Activated CD8-positive, alpha-beta memory T cell treated with anti-CD3 and anti-CD28 coated beads for 1 hour (primary cell): ENCODE results near the gene CLN3.
"Not testable (repeated sequence)": the region's sequence is repeated elsewhere in the genome, so short reads cannot be mapped to it uniquely, and the experiment has no call there.

Experiments used
- DNase-seq, 2 donors: peaks; one replicate each; pipeline ENCODE4 v3.0.0-alpha.2; 2020; ENCODE audit warnings: low read depth in 1 of 2; ENCODE audit errors: extremely low read depth in 1 of 2

Gene CLN3

DNA sequence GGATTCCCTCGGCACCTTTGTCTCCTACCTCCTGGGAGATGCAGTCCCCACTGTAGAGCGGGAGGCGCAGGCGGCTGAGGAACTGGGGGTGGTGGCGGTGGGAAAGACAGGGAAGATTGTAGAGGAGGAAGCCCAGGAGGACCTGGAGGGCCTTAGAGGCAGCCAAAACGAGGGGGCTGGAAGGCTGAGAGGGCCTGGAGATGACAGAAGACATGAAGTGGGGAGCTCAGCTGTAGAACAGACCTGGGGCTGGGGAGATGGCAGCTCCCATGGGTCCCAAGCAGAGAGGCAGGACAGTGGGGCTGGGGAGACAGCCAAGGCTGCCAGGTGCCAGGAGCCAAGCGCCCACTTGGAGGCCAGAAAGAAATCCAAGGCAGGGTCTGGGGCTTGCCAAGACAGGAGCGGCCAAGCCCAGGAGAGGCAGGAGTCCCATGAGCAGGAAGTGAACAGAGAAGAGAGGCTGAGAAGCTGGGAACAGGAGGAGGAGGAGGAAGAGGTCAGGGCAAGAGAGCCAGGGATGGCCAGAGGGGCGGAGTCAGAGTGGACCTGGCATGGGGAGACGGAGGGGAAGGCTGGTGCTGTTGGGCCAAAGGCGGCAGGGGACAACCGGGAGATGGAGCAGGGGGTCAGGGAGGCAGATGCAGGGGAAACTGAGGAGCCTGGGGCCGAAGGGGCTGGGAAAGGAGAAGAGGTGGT, 3.4 kb upstream of the CLN3 start:
- no peak for DNase-seq

DNA sequence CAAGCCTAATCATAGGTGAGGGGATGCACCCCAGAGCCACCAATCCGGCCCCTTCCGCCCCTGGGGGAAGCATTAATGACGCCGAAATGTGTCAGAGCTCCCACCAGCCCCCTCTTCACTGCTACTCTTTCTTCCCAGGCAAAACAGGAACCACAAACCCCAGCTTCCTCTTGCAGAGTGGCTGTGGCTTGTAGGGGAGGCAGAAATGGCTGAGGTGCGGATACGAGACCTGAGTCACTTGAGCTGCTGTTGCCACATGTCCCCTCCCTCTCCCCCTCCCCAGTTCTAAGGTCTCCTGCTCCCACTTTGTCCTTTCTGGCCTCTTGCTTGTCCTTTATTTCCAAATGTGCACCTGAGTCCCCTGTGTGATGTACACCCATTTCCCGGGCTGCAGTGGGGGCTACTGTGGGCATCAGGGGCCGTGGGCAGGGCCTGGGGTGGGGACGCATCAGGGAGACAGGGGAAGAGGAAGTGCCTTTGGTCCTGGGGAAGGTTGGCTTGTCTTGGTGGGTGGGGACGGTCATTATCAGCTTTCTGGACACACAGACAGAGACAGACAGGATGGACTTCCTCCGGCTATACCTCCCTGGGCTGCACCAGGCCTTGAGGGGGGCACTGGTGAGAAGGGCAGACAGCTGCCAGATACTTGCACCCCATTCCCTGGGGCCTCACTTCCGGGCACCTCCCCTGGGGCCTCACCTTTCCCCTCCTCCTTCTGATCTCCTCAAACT, 2.4 kb upstream of the CLN3 start, which contains the start of gene APOBR:
APOBR (plus strand) TSS at position 523 of the 731 bp plus-strand sequence; CDS start at position 562, 39 bp downstream.
- DNase-seq: peak; percentile 64 to 83

DNA sequence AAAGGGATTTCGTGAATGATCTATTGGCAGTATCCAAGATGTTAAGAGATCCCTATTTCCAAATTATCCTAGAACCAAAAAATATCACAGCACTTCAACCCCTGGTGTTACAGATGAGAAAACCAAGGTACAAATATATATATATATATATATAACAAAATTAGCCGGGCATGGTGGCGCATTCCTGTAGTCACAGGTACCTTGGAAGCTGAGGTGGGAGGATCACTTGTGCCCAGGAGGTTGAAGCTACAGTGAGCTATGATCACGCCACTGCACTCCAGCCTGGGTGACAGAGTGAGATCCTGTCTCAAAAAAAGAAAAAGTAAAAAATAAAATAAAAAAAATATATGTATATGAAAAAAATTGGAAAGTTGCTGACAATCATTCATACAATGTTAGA, 637 bp upstream of the CLN3 start:
- DNase-seq: no peak

DNA sequence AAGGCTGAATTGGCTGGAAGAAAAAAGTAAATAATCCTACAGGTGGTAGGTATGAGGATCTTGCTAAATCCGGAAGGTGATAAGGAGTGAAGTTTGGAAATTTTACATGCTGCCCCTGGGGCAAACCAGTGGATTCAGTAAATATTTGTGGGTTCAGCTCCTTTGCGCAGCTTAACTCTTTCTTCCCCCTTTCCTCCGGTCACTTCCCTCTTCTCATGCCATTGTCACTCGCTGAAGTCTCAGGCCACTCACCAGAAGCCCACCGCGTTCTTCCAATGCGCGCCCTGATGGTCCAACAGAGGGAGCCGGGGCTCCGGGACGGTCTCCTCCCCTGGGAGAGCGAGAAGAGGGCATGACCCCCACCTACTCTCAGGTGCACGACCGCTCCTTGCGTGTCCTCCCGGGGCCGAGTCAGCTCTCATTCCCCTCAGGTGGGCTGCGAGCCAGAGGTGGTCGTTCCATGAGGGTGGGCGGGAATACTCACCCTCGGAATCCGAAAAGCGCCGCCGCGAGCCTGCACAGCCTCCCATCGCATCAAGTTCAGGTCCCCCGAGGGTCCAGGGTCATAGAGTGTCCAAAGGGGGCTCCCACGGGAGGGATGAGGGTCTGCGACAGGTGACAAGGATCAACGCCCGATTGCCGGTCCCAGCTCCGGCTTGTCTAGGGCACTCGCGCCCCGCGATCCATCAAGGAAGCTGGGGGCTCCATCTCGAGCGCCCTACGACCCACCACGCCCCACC, 474 bp downstream of the CLN3 start:
- DNase-seq: no peak

DNA sequence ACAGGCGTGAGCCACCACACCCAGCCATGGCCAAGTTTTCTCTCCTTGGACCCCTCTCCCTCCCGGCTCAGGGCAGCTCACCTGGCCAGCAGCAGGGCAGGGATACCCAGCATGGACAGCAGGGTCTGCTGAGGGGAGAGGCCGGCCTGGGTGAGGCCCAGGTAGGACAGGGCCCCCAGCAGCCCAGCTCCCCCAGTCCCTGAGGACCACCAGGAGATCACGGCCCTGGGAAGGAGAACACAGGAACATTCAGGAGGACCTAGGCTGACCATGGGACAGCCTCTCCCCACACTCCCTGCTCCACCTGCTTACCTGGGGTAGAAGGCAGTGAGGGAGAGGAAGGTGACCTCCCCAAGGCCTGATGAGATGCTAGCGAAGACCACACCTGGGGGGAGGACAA, 5.6 kb downstream of the CLN3 start:
- DNase-seq: no peak

DNA sequence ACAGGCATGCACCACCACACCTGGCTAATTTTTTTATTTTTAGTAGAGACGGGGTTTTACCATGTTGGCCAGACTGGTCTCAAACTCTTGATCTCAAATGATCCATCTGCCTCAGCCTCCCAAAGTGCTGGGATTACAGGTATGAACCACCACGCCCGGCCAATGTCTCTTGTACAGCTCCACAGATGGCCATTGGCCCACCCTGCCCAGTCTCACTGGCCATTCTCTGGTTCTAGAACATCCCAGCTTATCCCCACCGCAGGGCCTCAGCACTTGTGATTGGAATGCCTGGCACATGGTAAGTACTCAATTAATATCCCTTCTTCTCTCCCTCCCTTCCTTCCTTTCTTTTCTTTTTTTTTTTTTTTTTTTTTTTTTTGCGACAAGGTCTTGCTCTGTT, 8.5 kb downstream of the CLN3 start:
- not testable (repeated sequence) for DNase-seq

DNA sequence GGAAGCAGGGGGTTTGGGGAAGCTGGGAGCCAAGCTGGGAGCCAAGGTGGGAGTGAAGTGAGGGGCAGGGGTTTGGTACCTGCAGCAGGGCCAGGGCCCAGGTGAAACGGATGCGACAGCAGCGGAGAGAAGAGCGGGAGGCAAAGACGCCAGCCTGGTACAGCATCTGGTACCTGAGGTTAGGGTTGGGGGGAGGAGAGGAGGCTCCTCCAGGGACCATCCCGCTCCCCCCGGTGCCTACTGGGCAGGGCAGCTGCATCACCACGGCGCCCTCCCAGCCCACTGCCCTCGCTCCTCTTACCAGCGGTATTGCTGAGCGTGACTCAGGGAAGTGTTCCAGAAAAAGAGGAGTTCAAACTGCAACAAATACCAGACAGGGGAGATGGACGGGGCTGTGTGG, 9.8 kb downstream of the CLN3 start:
- no peak for DNase-seq

DNA sequence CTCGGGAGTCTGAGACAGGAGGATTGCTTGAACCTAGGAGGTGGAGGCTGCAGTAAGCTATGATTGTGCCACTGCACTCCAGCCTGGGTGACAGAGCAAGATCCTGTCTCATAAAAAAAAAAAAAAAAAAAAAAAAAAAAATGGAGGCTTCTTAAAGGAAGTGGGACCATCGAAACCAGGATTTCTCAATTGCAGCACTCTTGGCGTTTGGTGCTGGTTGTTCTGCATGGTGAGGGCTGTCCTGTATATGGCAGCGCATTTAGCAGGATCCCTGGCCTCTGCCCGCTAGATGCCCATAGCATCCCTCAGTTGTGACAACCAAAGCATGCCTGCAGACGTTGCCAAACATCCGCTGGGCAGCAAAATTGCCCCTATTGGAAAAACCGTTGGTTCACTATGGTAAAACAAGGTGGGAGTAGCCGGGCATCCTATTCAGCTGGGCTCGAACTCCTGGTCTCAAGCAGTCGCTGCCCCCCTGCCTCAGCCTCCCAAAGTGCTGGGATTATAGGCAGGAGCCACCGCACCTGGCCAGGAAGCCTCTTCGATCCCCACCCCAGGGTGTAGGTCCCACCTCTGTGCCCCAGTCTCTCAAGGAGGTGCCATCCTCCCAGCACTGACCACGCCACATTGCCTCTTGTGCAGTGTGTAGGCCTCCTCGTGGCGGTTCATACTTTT, 13.2 kb downstream of the CLN3 start:
- DNase-seq: no peak

DNA sequence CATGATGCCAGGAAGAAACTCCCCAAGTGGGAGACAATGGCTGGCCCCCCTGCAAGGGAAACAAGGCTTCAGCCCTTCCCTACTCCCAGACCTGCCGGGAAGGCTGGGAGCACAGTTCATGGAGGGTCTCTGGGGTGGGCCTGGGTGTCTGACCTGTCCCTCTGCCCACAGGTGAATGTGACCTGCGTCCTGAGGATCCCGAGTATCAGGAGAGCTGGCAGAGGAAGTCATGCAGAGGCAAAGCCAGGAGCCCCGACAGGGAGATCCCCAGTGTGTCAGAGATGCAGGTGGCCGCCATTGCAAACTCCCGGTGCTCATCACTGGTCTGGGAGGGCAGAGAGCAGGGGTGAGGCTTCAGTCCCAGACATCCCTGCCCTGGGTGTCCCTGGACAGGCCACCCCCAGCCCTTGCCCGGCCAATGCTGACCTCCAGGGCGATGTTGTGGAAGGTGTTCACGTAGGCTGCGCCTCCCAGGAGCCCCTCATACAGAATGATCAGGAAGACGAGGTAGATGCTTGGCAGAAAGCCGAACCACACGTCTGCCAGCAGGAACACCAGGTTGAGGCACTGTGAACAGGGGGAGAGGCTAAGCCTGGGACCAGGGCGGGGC, 14.5 kb downstream of the CLN3 start:
- no peak for DNase-seq

DNA sequence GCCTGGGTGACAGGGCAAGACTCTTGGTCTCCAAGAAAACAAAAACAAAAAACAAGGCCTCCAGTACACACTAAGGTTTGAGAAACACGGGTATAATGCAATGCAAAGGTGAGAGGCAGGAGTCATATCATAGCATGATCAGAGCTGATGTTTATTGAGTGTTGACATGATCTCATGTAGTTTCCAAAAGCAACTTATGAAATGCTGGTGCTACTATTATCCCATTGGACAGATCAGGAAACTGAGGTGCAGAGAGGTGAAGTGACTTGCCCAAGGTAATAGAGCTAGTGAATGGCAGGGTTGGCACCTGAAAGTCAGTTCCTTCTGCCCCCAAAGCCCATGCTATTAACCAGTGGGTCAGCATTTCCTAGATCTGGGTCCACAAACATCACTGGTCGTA, 16.7 kb downstream of the CLN3 start:
- DNase-seq: no peak

DNA sequence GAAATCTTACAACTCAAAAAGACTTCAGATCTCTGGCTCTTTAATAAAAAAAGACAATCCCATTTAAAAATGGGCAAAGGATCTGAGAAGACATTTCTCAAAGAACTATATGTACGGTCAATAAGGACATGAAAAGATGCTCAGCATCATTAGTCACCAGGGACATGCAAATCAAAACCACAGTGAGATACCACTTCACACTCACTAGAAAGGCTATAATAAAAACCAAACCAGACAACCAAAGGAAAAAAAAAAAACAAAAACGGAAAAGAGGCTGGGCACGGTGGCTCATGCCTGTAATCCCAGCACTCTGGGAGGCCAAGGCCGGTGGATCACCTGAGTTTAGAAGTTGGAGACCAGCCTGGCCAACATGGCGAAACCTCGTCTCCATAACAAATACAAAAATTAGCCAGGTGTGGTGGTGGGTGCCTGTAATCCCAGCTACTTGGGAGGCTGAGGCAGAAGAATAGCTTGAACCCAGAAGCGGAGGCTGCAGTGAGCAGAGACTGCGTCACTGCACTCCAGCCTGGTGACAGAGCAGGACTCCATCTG, 18.1 kb downstream of the CLN3 start:
- DNase-seq: no peak

DNA sequence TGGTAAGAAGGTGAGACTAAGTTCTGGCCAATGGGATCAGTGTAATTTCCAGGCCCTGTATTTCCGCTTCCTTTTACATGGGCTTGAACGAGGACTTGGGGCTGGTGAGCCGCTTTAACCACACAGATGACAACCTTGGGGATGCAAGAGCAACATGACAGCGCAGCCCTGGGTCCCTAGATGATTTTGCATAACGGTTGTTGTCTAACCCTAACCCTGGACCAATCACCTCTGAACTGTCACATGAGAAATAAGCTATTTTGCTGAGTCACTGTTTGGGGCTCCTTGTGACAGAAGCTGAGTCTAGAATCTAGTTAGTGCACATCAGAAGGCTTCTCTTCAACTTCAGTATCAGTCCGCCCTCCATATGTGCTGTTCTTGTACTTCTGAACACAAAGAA, 44.8 kb downstream of the CLN3 start:
- not testable (repeated sequence) for DNase-seq

DNA sequence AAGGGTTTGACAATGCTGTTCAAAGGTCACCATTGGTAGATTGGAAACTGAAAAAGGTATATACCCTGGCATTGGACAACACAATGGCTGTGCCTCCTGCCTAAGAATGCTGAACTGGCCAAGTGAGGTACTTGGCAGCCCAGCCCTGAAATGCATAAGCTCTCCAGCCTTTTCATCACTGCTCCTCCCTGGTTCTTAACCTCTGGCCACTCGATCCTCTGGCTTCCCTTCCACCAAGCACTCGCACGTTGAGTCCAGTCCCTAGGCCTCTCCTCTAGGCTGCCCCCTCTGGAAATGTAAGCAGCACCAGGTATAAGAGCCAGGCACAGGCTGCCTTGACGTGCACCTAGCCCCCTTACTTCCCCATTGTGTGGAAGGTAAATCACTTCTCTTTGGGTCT, 45.5 kb downstream of the CLN3 start:
- not testable (repeated sequence) for DNase-seq

DNA sequence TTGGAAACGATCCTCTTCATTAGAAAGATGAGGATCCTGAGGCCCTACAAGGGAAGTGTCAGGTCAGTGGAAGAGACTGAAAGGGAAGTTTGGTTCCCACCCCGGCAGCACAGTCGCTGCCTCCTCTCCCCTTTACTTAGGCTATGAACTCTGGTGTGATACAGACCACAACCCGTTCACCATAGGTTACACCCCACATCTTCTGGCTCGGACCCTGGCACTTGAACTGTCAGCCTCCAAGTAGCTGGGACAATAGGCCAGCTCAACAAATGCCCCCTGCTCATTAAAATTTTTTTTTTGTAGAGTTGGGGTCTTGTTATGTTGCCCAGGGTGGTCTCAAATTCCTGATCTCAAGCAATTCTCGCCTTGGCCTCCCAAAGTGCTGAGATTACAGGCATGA, 47.9 kb downstream of the CLN3 start:
- DNase-seq: not testable (repeated sequence)

DNA sequence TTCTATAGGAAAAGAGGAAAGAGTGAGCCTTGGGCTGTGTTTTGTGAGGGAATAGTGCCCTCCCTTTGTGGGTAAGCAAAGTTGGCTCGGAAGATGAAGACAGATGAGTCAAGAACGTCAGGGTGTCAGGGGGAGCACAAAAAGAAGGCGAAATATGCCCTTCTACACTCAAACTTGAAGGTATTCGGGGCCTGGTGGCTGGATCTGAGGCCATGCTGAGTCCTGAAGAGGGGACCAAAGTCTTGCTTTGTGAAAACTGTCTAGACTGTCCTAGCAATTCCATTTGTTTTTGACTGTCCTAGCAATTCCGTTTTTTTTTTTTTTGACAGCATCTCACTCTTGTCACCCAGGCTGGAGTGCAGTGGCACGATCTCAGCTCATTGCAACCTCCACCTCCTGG, 53.0 kb downstream of the CLN3 start:
- DNase-seq: not testable (repeated sequence)

DNA sequence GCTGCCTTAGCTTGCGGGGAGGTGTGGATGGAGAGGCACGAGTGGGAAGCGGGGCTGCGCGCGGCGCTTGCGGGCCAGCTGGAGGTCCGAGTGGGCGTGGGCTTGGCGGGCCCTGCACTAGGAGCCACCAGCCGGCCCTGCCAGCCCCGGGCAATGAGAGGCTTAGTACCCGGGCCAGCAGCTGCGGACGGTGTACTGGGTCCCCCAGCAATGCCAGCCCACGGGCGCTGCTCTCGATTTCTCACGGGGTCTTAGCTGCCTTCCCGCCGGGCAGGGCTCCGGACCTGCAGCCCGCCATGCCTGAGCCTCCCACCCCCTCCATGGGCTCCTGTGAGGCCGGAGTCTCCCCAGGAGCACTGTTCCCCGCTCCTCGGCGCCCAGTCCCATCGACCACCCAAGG, 56.5 kb downstream of the CLN3 start:
- DNase-seq: not testable (repeated sequence)
